ENCODE results near the gene EXTL2. TPM values are rescaled to one million over a fixed set of nuclear protein-coding genes. Genes with fewer than 3 reads are reported as not detected.

The EXTL2 gene, protein sequence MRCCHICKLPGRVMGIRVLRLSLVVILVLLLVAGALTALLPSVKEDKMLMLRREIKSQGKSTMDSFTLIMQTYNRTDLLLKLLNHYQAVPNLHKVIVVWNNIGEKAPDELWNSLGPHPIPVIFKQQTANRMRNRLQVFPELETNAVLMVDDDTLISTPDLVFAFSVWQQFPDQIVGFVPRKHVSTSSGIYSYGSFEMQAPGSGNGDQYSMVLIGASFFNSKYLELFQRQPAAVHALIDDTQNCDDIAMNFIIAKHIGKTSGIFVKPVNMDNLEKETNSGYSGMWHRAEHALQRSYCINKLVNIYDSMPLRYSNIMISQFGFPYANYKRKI
- 9.8 TPM for total RNA-seq (2021; ENCODE audit: unreplicated experiment)
- 5.5 TPM for polyA plus RNA-seq (2012; ENCODE audit: insufficient read length)
- percentile 52 among the genes with signal in this experiment for Bru-seq, nascent RNA
- percentile 75 among the genes with signal in this experiment for BruChase-seq, experiment 1, labeled RNA remaining after a 2-hour chase
- percentile 73 among the genes with signal in this experiment for BruChase-seq, experiment 2, labeled RNA remaining after a 6-hour chase
- long read RNA-seq, partial matches to known transcripts, result 1 of 9 reads
- long read RNA-seq, other reads (novel, unspliced or antisense), result 3 of 9 reads

DNA sequence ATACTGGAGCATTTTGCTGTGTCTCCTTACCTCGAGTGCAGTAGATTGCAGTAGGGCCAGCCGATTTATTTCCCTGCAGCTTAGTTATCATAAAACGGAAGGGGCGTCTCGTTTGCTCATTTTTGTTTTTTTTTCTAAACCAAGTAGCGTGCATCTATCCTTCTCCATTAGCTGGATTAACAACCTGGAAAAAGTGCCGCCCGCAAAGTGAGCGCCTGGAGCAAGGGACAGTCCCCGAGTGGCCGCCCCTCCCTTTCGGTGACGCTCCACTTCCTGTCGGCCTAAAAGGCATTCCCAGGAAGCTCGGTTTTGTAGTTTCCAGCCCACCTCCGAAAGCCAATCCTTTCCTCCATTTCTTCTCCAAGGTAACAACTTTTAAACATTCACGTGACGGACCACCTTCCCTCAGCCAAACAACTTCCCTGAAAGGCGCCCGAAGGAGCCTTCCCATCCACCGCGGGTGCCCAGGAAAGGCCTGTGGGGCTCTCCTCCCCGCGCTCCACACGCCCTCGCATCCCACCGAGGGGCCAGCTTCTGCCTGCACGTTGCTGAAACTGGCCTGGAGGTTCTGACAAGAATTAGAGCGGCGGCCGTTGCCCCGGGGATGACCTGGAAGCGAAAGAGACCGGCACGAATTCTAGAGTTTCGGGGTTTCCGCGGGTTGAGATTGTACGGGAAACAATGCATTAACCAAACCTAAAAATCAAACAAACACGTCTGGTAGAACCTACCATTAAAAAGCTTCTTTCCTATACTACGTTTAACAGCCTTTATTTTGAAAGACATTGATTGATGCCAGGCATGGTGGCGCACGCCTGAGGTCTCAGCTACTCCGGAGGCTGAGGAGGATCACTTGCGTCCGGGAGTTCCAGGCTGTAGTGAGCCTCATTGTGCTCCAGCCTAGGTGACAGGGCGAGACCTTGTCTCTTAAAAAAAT lies at the start of gene EXTL2:
Gene EXTL2 (minus strand): TSS at position 240 of the 937 bp plus-strand sequence. CDS start 6,085 bp downstream, outside the sequence.
- H3K27ac ChIP-seq (ENCODE audit: low read length), result peak within 1 kb of the TSS; percentile 94
- TF ChIP-seq SIN3A (IDR thresholded peaks at IDR 0.05; ENCODE audit: borderline replicate concordance, insufficient read depth, low read depth, low read length) (peak; percentile 69; the same call in 1 of the 2 replicates), TCF7L2 (IDR thresholded peaks at IDR 0.05; ENCODE audit: low read depth, low read length) (no peak)
- DNase-seq (ENCODE audit: low read depth, low spot score), result peak; percentile 32
- peaks cover 4% of the 10 kb centered on the region; the same call in 1 of the 2 replicates for H3K4me1 ChIP-seq (ENCODE audit: control insufficient read depth, insufficient read depth, low read length)
- no peaks in the 10 kb centered on the region for H3K27me3 ChIP-seq (ENCODE audit: control insufficient read depth, insufficient read depth, low read length)
- H3K9me3 ChIP-seq (ENCODE audit: control insufficient read depth, insufficient read depth, low read depth, low read length), result no peaks in the 10 kb centered on the region
- POLR2A ChIA-PET, result no interaction called here
- CTCF ChIA-PET, result interaction anchor here (0.6 kb wide), 2 partner anchors 312 to 436 kb away, joined by 3 read pairs; no protein-coding TSS in a partner anchor
- intact Hi-C loops (cut with micrococcal nuclease; ENCODE audit: unreplicated experiment) (no loop called here), in situ Hi-C loops (cut with HindIII; ENCODE audit: low pct_unique_long_range_greater_than_20kb, low sequenced_read_pairs) (no loop called here)
- H3K36me3 ChIP-seq (ENCODE audit: control insufficient read depth, insufficient read depth, low read length), result peaks cover 13% of the 10 kb centered on the region
- BruUV-seq (replicated peaks), result TSS peak; percentile 70
- ATAC-seq, result peak; percentile 86
- peak within 1 kb of the TSS; percentile 85 to 93 for H3K4me3 ChIP-seq (ENCODE audit: low read depth in 2 of 2, low read length in 2 of 2)

DNA sequence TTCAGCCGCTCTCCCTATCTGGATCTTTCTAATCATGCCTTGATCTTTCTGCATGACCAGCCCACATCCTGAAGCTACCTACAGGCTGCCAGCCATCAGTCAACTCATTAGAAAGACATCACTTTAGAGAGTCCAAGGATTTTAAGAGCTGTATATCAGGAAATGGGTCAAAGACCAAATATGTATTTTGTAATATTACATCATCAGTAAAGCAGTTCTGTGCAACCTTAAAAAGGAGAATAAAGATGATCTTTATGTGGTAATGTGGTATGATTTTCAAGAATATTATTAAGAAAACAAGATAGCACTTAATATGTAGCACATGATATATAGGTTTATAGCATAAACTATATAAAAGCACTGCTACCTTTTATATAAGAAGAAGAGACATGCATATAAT lies 48.9 kb upstream of the EXTL2 start:
- Histone ChIP-seq H3K9me3 (ENCODE audit: control insufficient read depth, insufficient read depth, low read depth, low read length) (no peaks in the 10 kb centered on the region), H3K4me3 (ENCODE audit: low read depth in 2 of 2, low read length in 2 of 2) (no peak overlapping the region), H3K36me3 (ENCODE audit: control insufficient read depth, insufficient read depth, low read length) (no peaks in the 10 kb centered on the region), H3K27ac (ENCODE audit: low read length) (no peak overlapping the region), H3K27me3 (ENCODE audit: control insufficient read depth, insufficient read depth, low read length) (no peaks in the 10 kb centered on the region), H3K4me1 (ENCODE audit: control insufficient read depth, insufficient read depth, low read length) (no peaks in the 10 kb centered on the region)
- no TSS peak for BruUV-seq (replicated peaks)
- TF ChIP-seq TCF7L2 (IDR thresholded peaks at IDR 0.05; ENCODE audit: low read depth, low read length) (no peak), POLR2AphosphoS5 (IDR thresholded peaks at IDR 0.05; ENCODE audit: low read depth, low read length) (no peak), SIN3A (IDR thresholded peaks at IDR 0.05; ENCODE audit: borderline replicate concordance, insufficient read depth, low read depth, low read length) (no peak)
- TF ChIP-seq, protein P1, sequence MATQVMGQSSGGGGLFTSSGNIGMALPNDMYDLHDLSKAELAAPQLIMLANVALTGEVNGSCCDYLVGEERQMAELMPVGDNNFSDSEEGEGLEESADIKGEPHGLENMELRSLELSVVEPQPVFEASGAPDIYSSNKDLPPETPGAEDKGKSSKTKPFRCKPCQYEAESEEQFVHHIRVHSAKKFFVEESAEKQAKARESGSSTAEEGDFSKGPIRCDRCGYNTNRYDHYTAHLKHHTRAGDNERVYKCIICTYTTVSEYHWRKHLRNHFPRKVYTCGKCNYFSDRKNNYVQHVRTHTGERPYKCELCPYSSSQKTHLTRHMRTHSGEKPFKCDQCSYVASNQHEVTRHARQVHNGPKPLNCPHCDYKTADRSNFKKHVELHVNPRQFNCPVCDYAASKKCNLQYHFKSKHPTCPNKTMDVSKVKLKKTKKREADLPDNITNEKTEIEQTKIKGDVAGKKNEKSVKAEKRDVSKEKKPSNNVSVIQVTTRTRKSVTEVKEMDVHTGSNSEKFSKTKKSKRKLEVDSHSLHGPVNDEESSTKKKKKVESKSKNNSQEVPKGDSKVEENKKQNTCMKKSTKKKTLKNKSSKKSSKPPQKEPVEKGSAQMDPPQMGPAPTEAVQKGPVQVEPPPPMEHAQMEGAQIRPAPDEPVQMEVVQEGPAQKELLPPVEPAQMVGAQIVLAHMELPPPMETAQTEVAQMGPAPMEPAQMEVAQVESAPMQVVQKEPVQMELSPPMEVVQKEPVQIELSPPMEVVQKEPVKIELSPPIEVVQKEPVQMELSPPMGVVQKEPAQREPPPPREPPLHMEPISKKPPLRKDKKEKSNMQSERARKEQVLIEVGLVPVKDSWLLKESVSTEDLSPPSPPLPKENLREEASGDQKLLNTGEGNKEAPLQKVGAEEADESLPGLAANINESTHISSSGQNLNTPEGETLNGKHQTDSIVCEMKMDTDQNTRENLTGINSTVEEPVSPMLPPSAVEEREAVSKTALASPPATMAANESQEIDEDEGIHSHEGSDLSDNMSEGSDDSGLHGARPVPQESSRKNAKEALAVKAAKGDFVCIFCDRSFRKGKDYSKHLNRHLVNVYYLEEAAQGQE (IDR thresholded peaks at IDR 0.05; ENCODE audit: insufficient read depth in 1 of 2, low read depth in 2 of 2, low read length in 1 of 2), result no peak
- TF ChIP-seq, protein P2, sequence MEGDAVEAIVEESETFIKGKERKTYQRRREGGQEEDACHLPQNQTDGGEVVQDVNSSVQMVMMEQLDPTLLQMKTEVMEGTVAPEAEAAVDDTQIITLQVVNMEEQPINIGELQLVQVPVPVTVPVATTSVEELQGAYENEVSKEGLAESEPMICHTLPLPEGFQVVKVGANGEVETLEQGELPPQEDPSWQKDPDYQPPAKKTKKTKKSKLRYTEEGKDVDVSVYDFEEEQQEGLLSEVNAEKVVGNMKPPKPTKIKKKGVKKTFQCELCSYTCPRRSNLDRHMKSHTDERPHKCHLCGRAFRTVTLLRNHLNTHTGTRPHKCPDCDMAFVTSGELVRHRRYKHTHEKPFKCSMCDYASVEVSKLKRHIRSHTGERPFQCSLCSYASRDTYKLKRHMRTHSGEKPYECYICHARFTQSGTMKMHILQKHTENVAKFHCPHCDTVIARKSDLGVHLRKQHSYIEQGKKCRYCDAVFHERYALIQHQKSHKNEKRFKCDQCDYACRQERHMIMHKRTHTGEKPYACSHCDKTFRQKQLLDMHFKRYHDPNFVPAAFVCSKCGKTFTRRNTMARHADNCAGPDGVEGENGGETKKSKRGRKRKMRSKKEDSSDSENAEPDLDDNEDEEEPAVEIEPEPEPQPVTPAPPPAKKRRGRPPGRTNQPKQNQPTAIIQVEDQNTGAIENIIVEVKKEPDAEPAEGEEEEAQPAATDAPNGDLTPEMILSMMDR (IDR thresholded peaks at IDR 0.05), result no peak
- POLR2A ChIA-PET, result interaction anchor here (0.6 kb wide), 1 partner anchor 17 kb away, joined by 17 read pairs; no protein-coding TSS in a partner anchor
- in situ Hi-C loops (cut with HindIII; ENCODE audit: low pct_unique_long_range_greater_than_20kb, low sequenced_read_pairs), result no loop called here
- ATAC-seq, result no peak
- DNase-seq (ENCODE audit: low read depth, low spot score), result no peak
- intact Hi-C loops (cut with micrococcal nuclease; ENCODE audit: unreplicated experiment), result no loop called here
- CTCF ChIA-PET, result no interaction called here

All from Panc1 (cell line).